ENCODE measurements around the gene ATP6V0B. TPM values are rescaled to one million over a fixed set of nuclear protein-coding genes. Genes with fewer than 3 reads are reported as not detected.

Gene ATP6V0B
- polyA plus RNA-seq, result 113 TPM
- long read RNA-seq, donor 1, transcript ATP6V0B-205 (8 exons, 1,298 nt), result major isoform, 45 of 65 reads
- long read RNA-seq, donor 1, partial matches to known transcripts, result 13 of 65 reads
- long read RNA-seq, donor 1, other reads (novel, unspliced or antisense), result 0 of 65 reads
- long read RNA-seq, donor 2, transcript ATP6V0B-205 (8 exons, 1,298 nt), result major isoform, 91 of 132 reads
- long read RNA-seq, donor 2, transcript ATP6V0B-213 (7 exons, 1,685 nt), result minor isoform, 5 of 132 reads
- long read RNA-seq, donor 2, partial matches to known transcripts, result 30 of 132 reads
- long read RNA-seq, donor 2, other reads (novel, unspliced or antisense), result 0 of 132 reads
- long read RNA-seq, donor 3, result 0 reads
- long read RNA-seq, donor 4, transcript ATP6V0B-205 (8 exons, 1,298 nt), result major isoform, 11 of 11 reads
- long read RNA-seq, donor 4, partial matches to known transcripts, result 0 of 11 reads
- long read RNA-seq, donor 4, other reads (novel, unspliced or antisense), result 0 of 11 reads
- long read RNA-seq, donor 5, transcript ATP6V0B-205 (8 exons, 1,298 nt), result major isoform, 44 of 51 reads
- long read RNA-seq, donor 5, transcript ATP6V0B-213 (7 exons, 1,685 nt), result minor isoform, 6 of 51 reads
- long read RNA-seq, donor 5, partial matches to known transcripts, result 0 of 51 reads
- long read RNA-seq, donor 5, other reads (novel, unspliced or antisense), result 0 of 51 reads
- long read RNA-seq, donor 6, transcript ATP6V0B-205 (8 exons, 1,298 nt), result major isoform, 57 of 70 reads
- long read RNA-seq, donor 6, transcript ATP6V0B-201 (7 exons, 944 nt), result minor isoform, 7 of 70 reads
- long read RNA-seq, donor 6, partial matches to known transcripts, result 0 of 70 reads
- long read RNA-seq, donor 6, other reads (novel, unspliced or antisense), result 0 of 70 reads
- long read RNA-seq, donor 7, transcript ATP6V0B-205 (8 exons, 1,298 nt), result major isoform, 37 of 44 reads
- long read RNA-seq, donor 7, partial matches to known transcripts, result 0 of 44 reads
- long read RNA-seq, donor 7, other reads (novel, unspliced or antisense), result 0 of 44 reads
- long read RNA-seq, donor 8, transcript ATP6V0B-205 (8 exons, 1,298 nt), result major isoform, 84 of 142 reads
- long read RNA-seq, donor 8, transcript ATP6V0B-213 (7 exons, 1,685 nt), result minor isoform, 8 of 142 reads
- long read RNA-seq, donor 8, partial matches to known transcripts, result 44 of 142 reads
- long read RNA-seq, donor 8, other reads (novel, unspliced or antisense), result 0 of 142 reads
- long read RNA-seq, donor 9, transcript ATP6V0B-213 (7 exons, 1,685 nt), result minor isoform, 5 of 101 reads
- long read RNA-seq, donor 9, transcript ATP6V0B-205 (8 exons, 1,298 nt), result major isoform, 86 of 101 reads
- long read RNA-seq, donor 9, partial matches to known transcripts, result 0 of 101 reads
- long read RNA-seq, donor 9, other reads (novel, unspliced or antisense), result 0 of 101 reads
- long read RNA-seq, donor 10, transcript ATP6V0B-205 (8 exons, 1,298 nt), result major isoform, 79 of 109 reads
- long read RNA-seq, donor 10, partial matches to known transcripts, result 24 of 109 reads
- long read RNA-seq, donor 10, other reads (novel, unspliced or antisense), result 0 of 109 reads
- long read RNA-seq, donor 11, transcript ATP6V0B-201 (7 exons, 944 nt), result minor isoform, 6 of 78 reads
- long read RNA-seq, donor 11, transcript ATP6V0B-205 (8 exons, 1,298 nt), result major isoform, 50 of 78 reads
- long read RNA-seq, donor 11, partial matches to known transcripts, result 14 of 78 reads
- long read RNA-seq, donor 11, other reads (novel, unspliced or antisense), result 0 of 78 reads

DNA sequence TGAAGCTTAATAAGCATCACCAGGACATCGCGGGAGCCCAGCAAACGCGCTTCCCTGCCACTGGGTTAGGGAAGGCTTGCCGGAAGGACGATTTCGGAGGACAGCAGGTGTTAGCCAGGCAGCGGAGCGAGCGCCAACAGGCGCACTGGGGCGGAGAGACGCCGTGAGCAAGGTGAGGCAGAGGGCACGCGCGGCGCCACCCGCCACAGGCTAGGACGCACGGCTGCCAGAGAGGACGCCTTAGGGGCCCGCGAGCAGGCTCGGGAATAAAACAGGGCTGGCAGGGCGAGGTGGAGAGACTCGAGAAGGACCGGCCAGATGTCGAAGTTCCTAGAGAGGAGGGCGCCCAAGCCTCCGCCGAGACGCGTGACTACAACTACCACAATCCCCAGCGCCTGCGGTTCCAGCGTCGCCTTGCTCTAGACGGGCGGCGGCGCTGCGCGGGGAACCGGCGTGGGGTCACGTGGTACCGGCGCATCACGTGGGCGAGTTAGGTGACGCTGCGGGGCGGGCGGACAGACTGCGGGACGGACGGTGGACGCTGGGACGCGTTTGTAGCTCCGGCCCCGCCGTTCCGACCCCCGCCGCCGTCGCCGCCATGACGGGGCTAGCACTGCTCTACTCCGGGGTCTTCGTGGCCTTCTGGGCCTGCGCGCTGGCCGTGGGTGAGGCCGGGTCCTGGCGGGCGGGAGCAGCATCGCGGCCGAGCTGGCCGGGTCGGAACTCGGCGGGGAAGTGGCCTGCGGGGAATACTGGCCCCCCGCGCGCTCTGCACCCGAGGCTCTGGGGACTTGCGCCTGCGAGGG is at the start of gene ATP6V0B:
Gene ATP6V0B (plus strand): TSS at position 518 of the 806 bp plus-strand sequence. CDS start 81 bp downstream, at position 599.
- H3K4me1 ChIP-seq (ENCODE audit: control insufficient read depth, insufficient read depth, low read length), result peaks cover 29% of the 10 kb centered on the region
- H3K36me3 ChIP-seq (ENCODE audit: control insufficient read depth, insufficient read depth, low read length), result peaks cover 32% of the 10 kb centered on the region
- no peaks in the 10 kb centered on the region for H3K27me3 ChIP-seq (ENCODE audit: control insufficient read depth, insufficient read depth, low read length)
- H3K27ac ChIP-seq (ENCODE audit: low read length), result peak within 1 kb of the TSS; percentile 82
- peak within 1 kb of the TSS; percentile 94 for H3K4me3 ChIP-seq (ENCODE audit: low read length)
- WGBS (ENCODE audit: insufficient coverage, low lambda C conversion rate), result no CpG with 5 or more reads among the region's 93 CpGs
- H3K9me3 ChIP-seq (ENCODE audit: control insufficient read depth, low read depth, low read length), result no peaks in the 10 kb centered on the region
- DNase-seq, result peak; percentile 94 to 96

DNA sequence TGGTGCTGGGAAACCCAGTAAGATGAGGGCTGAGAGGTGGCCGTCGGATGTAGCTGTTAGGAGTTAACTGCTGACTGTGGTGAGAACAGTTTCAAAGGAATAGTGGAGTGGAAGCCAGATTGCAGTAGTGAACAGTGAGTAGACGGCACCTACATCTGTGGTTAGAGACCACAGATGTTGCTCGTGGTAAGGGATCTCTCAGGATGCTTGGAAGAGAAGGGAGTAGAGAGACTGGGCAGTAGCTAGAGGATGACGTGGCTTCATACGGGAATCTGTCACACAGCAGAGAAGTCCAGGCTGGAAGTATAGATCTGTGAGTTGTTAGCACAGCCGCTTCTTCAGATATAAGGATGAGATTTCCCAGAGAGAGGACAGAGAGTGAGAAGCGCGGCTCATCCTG is 48.9 kb upstream of the ATP6V0B start:
- no peak overlapping the region for H3K4me3 ChIP-seq (ENCODE audit: low read length)
- H3K9me3 ChIP-seq (ENCODE audit: control insufficient read depth, low read depth, low read length), result no peaks in the 10 kb centered on the region
- H3K36me3 ChIP-seq (ENCODE audit: control insufficient read depth, insufficient read depth, low read length), result peaks cover 3% of the 10 kb centered on the region
- no peaks in the 10 kb centered on the region for H3K27me3 ChIP-seq (ENCODE audit: control insufficient read depth, insufficient read depth, low read length)
- H3K4me1 ChIP-seq (ENCODE audit: control insufficient read depth, insufficient read depth, low read length), result no peaks in the 10 kb centered on the region
- 96% methylated on average over 3 of the region's 9 CpGs for WGBS (ENCODE audit: insufficient coverage, low lambda C conversion rate)
- DNase-seq, result no peak
- no peak overlapping the region for H3K27ac ChIP-seq (ENCODE audit: low read length)

DNA sequence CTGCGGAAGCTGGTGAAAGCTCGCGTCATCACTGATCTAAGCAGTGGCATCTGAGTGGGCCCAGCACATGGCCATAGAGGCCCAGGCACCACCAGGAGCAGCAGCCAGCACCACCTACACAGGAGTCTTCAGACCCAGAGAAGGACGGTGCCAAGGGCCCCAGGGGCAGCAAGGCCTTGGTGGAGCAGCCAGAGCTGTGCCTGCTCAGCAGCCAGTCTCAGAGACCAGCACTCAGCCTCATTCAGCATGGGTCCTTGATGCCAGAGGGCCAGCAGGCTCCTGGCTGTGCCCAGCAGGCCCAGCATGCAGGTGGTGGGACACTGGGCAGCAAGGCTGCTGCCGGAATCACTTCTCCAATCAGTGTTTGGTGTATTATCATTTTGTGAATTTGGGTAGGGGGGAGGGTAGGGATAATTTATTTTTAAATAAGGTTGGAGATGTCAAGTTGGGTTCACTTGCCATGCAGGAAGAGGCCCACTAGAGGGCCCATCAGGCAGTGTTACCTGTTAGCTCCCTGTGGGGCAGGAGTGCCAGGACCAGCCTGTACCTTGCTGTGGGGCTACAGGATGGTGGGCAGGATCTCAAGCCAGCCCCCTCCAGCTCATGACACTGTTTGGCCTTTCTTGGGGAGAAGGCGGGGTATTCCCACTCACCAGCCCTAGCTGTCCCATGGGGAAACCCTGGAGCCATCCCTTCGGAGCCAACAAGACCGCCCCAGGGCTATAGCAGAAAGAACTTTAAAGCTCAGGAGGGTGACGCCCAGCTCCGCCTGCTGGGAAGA is 44.4 kb upstream of the ATP6V0B start:
- peaks cover 2% of the 10 kb centered on the region for H3K9me3 ChIP-seq (ENCODE audit: control insufficient read depth, low read depth, low read length)
- peaks cover 12% of the 10 kb centered on the region for H3K27me3 ChIP-seq (ENCODE audit: control insufficient read depth, insufficient read depth, low read length)
- no peak overlapping the region for H3K4me3 ChIP-seq (ENCODE audit: low read length)
- no peak for DNase-seq
- no CpG with 5 or more reads among the region's 10 CpGs for WGBS (ENCODE audit: insufficient coverage, low lambda C conversion rate)
- H3K27ac ChIP-seq (ENCODE audit: low read length), result no peak overlapping the region
- peaks cover 14% of the 10 kb centered on the region for H3K4me1 ChIP-seq (ENCODE audit: control insufficient read depth, insufficient read depth, low read length)
- H3K36me3 ChIP-seq (ENCODE audit: control insufficient read depth, insufficient read depth, low read length), result peaks cover 3% of the 10 kb centered on the region

DNA sequence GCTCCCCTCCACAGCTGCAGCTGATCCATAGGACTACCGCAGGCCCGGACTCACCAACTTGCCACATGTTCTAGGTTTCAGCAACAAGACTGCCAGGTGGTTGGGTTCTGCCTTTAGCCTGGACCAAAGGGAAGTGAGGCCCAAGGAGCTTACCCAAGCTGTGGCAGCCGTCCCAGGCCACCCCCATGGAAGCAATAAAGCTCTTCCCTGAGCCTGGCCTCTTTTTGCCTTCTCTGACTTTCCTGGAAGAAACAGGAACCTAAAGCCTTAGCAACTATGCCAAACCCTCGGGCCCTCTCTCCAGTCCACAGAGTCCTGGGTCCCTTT is 43.8 kb upstream of the ATP6V0B start:
- WGBS (ENCODE audit: insufficient coverage, low lambda C conversion rate), result no CpG with 5 or more reads among the region's 4 CpGs
- H3K4me3 ChIP-seq (ENCODE audit: low read length), result no peak overlapping the region
- H3K4me1 ChIP-seq (ENCODE audit: control insufficient read depth, insufficient read depth, low read length), result peaks cover 19% of the 10 kb centered on the region
- H3K9me3 ChIP-seq (ENCODE audit: control insufficient read depth, low read depth, low read length), result peaks cover 2% of the 10 kb centered on the region
- H3K36me3 ChIP-seq (ENCODE audit: control insufficient read depth, insufficient read depth, low read length), result peaks cover 3% of the 10 kb centered on the region
- no peak for DNase-seq
- H3K27me3 ChIP-seq (ENCODE audit: control insufficient read depth, insufficient read depth, low read length), result peaks cover 12% of the 10 kb centered on the region
- no peak overlapping the region for H3K27ac ChIP-seq (ENCODE audit: low read length)

DNA sequence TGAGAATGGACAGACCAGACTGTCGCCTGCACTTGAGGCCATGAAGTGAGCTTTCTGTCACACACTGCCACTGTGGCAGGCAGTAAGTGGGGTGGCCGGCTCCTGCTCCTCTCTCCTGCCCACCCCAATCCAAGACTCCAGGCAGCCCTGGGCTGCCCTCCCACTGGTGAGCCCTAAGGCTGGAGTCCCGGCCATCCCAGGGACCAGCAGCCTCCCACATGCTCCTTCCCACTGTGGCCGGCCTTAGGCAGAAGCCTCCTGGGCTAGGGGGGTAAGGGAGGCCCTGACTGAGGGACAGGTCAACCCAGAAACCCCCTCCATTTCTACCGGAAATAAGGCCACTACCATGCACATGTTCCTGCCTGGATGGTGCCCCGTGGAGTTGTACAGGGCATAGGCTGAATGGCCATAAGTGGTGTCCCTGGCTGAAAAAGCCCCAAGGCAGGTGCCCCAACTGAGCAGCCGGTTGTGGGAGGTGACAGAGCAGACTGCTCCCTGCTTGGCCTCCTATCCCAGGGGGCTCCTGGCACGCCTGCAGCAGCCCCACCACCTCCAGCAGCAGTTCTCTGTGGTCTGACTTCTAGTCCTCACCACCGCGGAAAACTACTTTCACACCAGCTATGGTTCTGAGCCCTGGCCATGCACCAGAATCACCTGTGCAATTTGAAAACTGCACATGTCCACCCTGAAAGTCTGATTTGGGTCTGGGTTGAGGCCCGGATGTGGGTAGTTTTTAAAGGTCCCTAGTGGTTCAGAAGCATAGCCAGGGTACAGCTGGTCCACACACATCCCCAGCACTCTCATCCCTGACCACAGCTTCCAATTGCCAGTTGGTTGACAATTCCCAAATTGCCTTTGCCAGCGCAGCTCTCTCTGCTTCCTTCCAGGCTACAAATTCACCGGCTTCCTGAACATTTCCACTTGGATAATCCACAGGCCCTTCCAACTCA is 42.8 kb upstream of the ATP6V0B start:
- WGBS (ENCODE audit: insufficient coverage, low lambda C conversion rate), result no CpG with 5 or more reads among the region's 13 CpGs
- no peak overlapping the region for H3K27ac ChIP-seq (ENCODE audit: low read length)
- no peaks in the 10 kb centered on the region for H3K36me3 ChIP-seq (ENCODE audit: control insufficient read depth, insufficient read depth, low read length)
- H3K4me1 ChIP-seq (ENCODE audit: control insufficient read depth, insufficient read depth, low read length), result peaks cover 24% of the 10 kb centered on the region
- peaks cover 2% of the 10 kb centered on the region for H3K9me3 ChIP-seq (ENCODE audit: control insufficient read depth, low read depth, low read length)
- no peak for DNase-seq
- peaks cover 12% of the 10 kb centered on the region for H3K27me3 ChIP-seq (ENCODE audit: control insufficient read depth, insufficient read depth, low read length)
- no peak overlapping the region for H3K4me3 ChIP-seq (ENCODE audit: low read length)

DNA sequence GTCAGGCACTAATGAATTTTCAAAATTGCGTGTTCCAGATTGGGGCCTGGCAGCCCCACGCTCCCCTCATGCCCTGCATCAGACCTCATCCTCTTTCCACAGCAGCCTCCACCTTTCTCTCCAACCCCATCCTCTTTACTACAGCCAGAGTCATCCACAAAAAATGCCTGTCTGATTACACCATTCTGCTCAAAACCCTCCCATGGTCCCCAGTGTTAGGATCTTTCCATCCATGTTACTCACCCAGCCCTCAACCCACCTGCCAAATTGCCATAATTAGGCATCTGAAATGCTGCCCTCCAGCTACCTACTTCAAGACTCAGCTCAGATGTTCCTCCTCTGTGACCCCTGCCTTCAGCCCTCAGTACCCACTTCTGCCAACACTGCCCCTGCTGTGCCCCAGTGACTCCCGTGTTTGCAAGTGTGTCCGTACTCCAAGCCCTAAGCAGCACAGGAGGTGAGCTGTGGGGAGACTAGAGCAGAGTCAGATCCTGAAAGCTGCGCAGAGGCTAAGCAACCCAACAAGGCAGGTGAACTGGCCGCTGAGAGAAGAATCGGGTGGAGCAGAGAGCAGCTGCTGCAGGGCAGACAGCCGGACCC is 41.9 kb upstream of the ATP6V0B start:
- no CpG with 5 or more reads among the region's 8 CpGs for WGBS (ENCODE audit: insufficient coverage, low lambda C conversion rate)
- peaks cover 28% of the 10 kb centered on the region for H3K4me1 ChIP-seq (ENCODE audit: control insufficient read depth, insufficient read depth, low read length)
- H3K9me3 ChIP-seq (ENCODE audit: control insufficient read depth, low read depth, low read length), result peaks cover 2% of the 10 kb centered on the region
- H3K27me3 ChIP-seq (ENCODE audit: control insufficient read depth, insufficient read depth, low read length), result peaks cover 12% of the 10 kb centered on the region
- peak overlapping the region; percentile 35 for H3K4me3 ChIP-seq (ENCODE audit: low read length)
- H3K27ac ChIP-seq (ENCODE audit: low read length), result no peak overlapping the region
- no peak for DNase-seq
- H3K36me3 ChIP-seq (ENCODE audit: control insufficient read depth, insufficient read depth, low read length), result no peaks in the 10 kb centered on the region

DNA sequence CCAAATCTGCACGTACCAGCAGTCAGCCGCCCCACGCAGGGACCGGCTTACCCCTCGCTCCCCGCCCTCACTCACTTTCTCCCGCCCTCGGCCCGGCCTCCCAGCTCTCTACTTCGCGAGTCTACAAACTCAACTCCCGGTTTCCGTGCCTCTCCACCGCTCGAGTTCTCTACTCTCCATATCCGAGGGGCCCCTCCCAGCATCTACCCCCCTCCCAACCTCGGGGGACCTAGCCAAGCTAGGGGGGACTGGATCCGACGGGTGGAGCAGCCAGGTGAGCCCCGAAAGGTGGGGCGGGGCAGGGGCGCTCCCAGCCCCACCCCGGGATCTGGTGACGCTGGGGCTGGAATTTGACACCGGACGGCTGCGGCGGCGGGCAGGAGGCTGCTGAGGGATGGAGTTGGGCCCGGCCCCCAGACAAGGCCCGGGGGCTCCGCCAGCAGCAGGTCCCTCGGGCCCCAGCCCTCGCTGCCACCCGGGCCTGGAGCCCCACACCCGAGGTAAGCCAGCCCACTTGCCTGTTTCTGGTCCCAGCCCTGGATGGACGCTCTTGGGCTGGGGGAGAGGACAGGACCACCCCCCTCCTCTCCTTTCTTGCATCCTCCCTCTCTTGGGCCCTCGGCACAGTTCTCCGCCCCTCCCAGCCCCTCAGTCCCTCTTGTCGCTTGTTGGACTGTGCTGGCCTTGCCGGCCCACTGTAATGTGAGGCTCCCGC is 41.2 kb upstream of the ATP6V0B start, which contains the start of gene ARTN:
Gene ARTN (plus strand): TSS at position 416 of the 715 bp plus-strand sequence. CDS start 1,856 bp downstream, outside the sequence.
- Histone ChIP-seq H3K9me3 (ENCODE audit: control insufficient read depth, low read depth, low read length) (peaks cover 2% of the 10 kb centered on the region), H3K27ac (ENCODE audit: low read length) (no peak within 1 kb of the TSS), H3K36me3 (ENCODE audit: control insufficient read depth, insufficient read depth, low read length) (no peaks in the 10 kb centered on the region), H3K4me1 (ENCODE audit: control insufficient read depth, insufficient read depth, low read length) (peaks cover 28% of the 10 kb centered on the region), H3K27me3 (ENCODE audit: control insufficient read depth, insufficient read depth, low read length) (peaks cover 12% of the 10 kb centered on the region), H3K4me3 (ENCODE audit: low read length) (peak within 1 kb of the TSS; percentile 35)
- no CpG with 5 or more reads among the region's 42 CpGs for WGBS (ENCODE audit: insufficient coverage, low lambda C conversion rate)
- DNase-seq, result peak in 1 of 2 donors; percentile 69
